Measurements from ENCODE around the gene NIT2.

The NIT2 gene

DNA sequence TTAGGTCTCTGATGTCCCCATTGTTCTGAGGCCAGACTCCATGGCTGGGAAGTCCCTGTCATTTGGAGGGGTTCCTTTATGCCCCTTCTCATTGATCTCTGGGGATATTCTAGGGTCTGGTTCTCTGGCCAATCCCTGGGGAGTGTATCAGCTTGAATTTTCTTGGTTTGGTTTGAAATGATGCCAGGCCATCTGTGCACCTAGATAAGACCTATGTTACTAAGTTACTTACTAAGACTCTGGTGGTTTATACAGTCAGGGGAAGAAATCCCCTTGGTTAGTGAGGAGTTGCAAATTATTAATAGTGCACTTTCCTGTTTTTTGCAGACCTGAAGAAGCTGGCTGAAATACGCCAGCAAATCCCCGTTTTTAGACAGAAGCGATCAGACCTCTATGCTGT is 20.3 kb downstream of the NIT2 start:
- ATAC-seq (ENCODE audit: low read depth) = no peak
- Mint-ChIP-seq H3K27me3 (no peaks in the 10 kb centered on the region), H3K9me3 (peaks cover 2% of the 10 kb centered on the region), H3K4me1 (no peaks in the 10 kb centered on the region), H3K27ac (peak overlapping the region; percentile 38), H3K4me3 (no peak overlapping the region), H3K36me3 (peaks cover 25% of the 10 kb centered on the region)
- DNase-seq (ENCODE audit: low spot score in 2 of 2) = no peak

DNA sequence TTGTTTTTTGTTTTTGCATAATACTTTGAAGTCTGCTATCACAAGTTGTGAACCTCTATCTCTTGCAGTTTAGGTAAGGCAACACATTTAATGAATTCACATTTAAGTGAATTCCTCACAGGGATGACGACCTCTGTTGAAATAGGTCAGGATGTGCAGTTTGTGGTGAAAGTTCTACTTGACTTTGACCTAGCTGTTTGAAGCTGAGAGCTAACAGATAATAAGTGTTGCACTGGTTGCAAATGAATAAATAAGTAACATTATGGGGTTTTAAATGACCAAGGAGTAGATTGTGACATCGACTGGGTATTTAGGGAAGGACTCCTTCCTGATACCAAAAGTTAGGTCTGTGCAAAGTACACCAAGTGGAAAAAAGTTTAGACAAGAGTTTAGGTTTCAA is 23.9 kb downstream of the NIT2 start:
- H3K27ac Mint-ChIP-seq = peak overlapping the region; percentile 14
- H3K4me1 Mint-ChIP-seq = no peaks in the 10 kb centered on the region
- H3K4me3 Mint-ChIP-seq = no peak overlapping the region
- peaks cover 2% of the 10 kb centered on the region for H3K9me3 Mint-ChIP-seq
- no peaks in the 10 kb centered on the region for H3K27me3 Mint-ChIP-seq
- H3K36me3 Mint-ChIP-seq = peaks cover 24% of the 10 kb centered on the region
- ATAC-seq (ENCODE audit: low read depth) = no peak
- DNase-seq (ENCODE audit: low spot score in 2 of 2) = no peak

DNA sequence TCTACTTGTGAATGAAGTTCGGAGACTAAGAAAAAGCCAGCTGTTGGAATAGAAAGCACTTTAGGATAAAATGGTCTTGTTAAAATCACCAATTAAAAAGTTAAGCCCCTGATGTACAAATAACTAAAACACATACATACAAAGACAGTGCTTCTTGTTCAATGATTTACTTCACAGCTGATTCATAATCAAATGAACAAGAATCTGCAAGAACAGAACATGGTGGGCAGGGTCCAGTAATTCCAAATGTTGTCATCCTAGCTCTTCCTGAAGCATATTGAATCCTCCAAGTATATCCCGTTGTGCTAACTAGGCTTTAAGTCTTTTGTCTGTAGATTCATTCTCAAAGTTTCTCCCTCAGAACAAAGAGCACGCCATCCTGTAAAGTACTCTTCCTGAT is 24.5 kb downstream of the NIT2 start:
- no peak for ATAC-seq (ENCODE audit: low read depth)
- H3K27me3 Mint-ChIP-seq = no peaks in the 10 kb centered on the region
- no peak overlapping the region for H3K4me3 Mint-ChIP-seq
- peaks cover 2% of the 10 kb centered on the region for H3K9me3 Mint-ChIP-seq
- no peak for DNase-seq (ENCODE audit: low spot score in 2 of 2)
- no peaks in the 10 kb centered on the region for H3K4me1 Mint-ChIP-seq
- peak overlapping the region; percentile 14 for H3K27ac Mint-ChIP-seq
- peaks cover 28% of the 10 kb centered on the region for H3K36me3 Mint-ChIP-seq

DNA sequence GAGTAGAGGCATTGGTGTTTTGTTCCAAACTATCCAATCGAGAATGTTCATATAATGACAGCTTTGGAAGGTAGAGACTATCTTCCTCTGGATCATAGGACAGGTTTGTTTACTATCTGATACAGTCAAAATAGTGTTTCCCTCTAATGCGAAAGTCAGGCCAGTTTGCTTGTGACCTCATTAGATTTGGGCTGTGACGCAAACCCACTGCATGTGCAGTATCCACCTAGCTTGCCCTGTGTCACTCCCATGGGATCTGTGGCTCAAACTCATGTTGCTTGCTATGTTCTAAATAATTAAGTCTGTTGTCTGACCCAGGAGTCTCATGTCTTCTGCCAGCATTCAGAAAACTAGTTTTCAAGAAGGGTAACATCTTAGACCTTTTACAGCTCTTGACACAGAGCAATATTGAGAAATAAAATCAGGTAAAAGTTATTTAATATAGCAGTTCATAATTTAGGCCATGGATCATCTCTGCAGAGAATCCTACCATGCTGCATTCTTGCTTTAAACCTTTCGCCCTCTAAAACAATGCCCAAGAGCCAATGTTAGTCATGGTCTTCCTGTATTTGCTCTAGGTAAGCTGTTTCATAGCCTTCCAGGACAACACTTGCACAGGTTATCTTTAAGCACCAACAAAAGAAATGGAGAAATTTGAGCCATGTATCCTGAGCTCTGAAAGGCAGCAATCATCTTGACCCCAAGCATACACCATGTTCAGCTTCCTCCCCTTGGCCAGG is 26.4 kb downstream of the NIT2 start:
- ATAC-seq (ENCODE audit: low read depth) (no peak), DNase-seq (ENCODE audit: low spot score in 2 of 2) (no peak)
- no peak overlapping the region for H3K4me3 Mint-ChIP-seq
- H3K36me3 Mint-ChIP-seq = peaks cover 34% of the 10 kb centered on the region
- peaks cover 2% of the 10 kb centered on the region for H3K9me3 Mint-ChIP-seq
- H3K27me3 Mint-ChIP-seq = no peaks in the 10 kb centered on the region
- no peak overlapping the region for H3K27ac Mint-ChIP-seq
- H3K4me1 Mint-ChIP-seq = no peaks in the 10 kb centered on the region

- Mint-ChIP-seq H3K27me3 (no peaks in the 10 kb centered on the region), H3K27ac (no peak overlapping the region), H3K4me1 (no peaks in the 10 kb centered on the region), H3K9me3 (peaks cover 2% of the 10 kb centered on the region), H3K4me3 (no peak overlapping the region), H3K36me3 (peaks cover 32% of the 10 kb centered on the region)
- DNase-seq (ENCODE audit: low spot score in 2 of 2) (no peak), ATAC-seq (ENCODE audit: low read depth) (no peak)
Measured at GRCh38 chr3:100361897-100362296, 27.3 kb downstream of the NIT2 start.

GRCh38 chr3:100364421-100364820 is 29.9 kb downstream of the NIT2 start:
- no peak overlapping the region for H3K27ac Mint-ChIP-seq
- H3K9me3 Mint-ChIP-seq = peaks cover 2% of the 10 kb centered on the region
- no peaks in the 10 kb centered on the region for H3K4me1 Mint-ChIP-seq
- ATAC-seq (ENCODE audit: low read depth) (no peak), DNase-seq (ENCODE audit: low spot score in 2 of 2) (no peak)
- H3K4me3 Mint-ChIP-seq = no peak overlapping the region
- peaks cover 33% of the 10 kb centered on the region for H3K36me3 Mint-ChIP-seq
- no peaks in the 10 kb centered on the region for H3K27me3 Mint-ChIP-seq

- H3K9me3 Mint-ChIP-seq = peaks cover 2% of the 10 kb centered on the region
- ATAC-seq (ENCODE audit: low read depth) (no peak), DNase-seq (ENCODE audit: low spot score in 2 of 2) (no peak)
- H3K4me1 Mint-ChIP-seq = no peaks in the 10 kb centered on the region
- H3K36me3 Mint-ChIP-seq = peaks cover 34% of the 10 kb centered on the region
- H3K4me3 Mint-ChIP-seq = no peak overlapping the region
- no peak overlapping the region for H3K27ac Mint-ChIP-seq
- H3K27me3 Mint-ChIP-seq = no peaks in the 10 kb centered on the region
Measured at GRCh38 chr3:100366424-100366823, 31.9 kb downstream of the NIT2 start.

GRCh38 chr3:100368441-100368840 is 33.9 kb downstream of the NIT2 start:
- no peak for DNase-seq (ENCODE audit: low spot score in 2 of 2)
- H3K27me3 Mint-ChIP-seq = no peaks in the 10 kb centered on the region
- H3K4me3 Mint-ChIP-seq = no peak overlapping the region
- no peaks in the 10 kb centered on the region for H3K9me3 Mint-ChIP-seq
- no peak for ATAC-seq (ENCODE audit: low read depth)
- H3K4me1 Mint-ChIP-seq = no peaks in the 10 kb centered on the region
- no peak overlapping the region for H3K27ac Mint-ChIP-seq
- H3K36me3 Mint-ChIP-seq = peaks cover 22% of the 10 kb centered on the region

GRCh38 chr3:100370756-100371155 is 36.2 kb downstream of the NIT2 start:
- ATAC-seq (ENCODE audit: low read depth) (no peak), DNase-seq (ENCODE audit: low spot score in 2 of 2) (no peak)
- no peak overlapping the region for H3K4me3 Mint-ChIP-seq
- no peaks in the 10 kb centered on the region for H3K4me1 Mint-ChIP-seq
- H3K27me3 Mint-ChIP-seq = no peaks in the 10 kb centered on the region
- H3K9me3 Mint-ChIP-seq = no peaks in the 10 kb centered on the region
- H3K27ac Mint-ChIP-seq = peak overlapping the region; percentile 41
- H3K36me3 Mint-ChIP-seq = peaks cover 7% of the 10 kb centered on the region

DNA sequence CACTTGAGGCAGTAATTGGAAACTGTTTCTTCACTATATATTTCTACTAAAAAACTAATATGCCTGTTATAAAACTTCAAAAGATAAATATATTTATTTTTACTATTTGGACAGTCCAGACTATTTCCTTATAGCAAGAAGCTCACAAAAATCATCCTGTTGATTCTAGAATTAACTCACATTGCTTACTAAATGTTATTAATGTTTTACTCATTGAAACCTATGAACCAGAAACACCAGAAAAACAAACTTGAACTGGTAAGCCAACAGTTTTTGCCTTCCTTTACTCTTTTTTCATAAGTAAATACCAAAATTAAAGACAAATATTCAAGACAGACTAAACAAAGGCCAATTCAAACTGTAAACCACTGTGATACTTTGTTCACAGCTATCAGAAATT is 40.0 kb downstream of the NIT2 start:
- H3K27ac Mint-ChIP-seq = no peak overlapping the region
- H3K36me3 Mint-ChIP-seq = peaks cover 10% of the 10 kb centered on the region
- no peak for ATAC-seq (ENCODE audit: low read depth)
- no peaks in the 10 kb centered on the region for H3K27me3 Mint-ChIP-seq
- no peak overlapping the region for H3K4me3 Mint-ChIP-seq
- H3K4me1 Mint-ChIP-seq = no peaks in the 10 kb centered on the region
- H3K9me3 Mint-ChIP-seq = no peaks in the 10 kb centered on the region
- DNase-seq (ENCODE audit: low spot score in 2 of 2) = no peak

- Mint-ChIP-seq H3K4me1 (no peaks in the 10 kb centered on the region), H3K27me3 (no peaks in the 10 kb centered on the region), H3K9me3 (no peaks in the 10 kb centered on the region), H3K27ac (no peak overlapping the region), H3K36me3 (peaks cover 15% of the 10 kb centered on the region), H3K4me3 (no peak overlapping the region)
- DNase-seq (ENCODE audit: low spot score in 2 of 2) (no peak), ATAC-seq (ENCODE audit: low read depth) (no peak)
Measured at GRCh38 chr3:100376301-100376700, 41.7 kb downstream of the NIT2 start.

- H3K27ac Mint-ChIP-seq = peak overlapping the region; percentile 38
- H3K9me3 Mint-ChIP-seq = peaks cover 2% of the 10 kb centered on the region
- H3K4me1 Mint-ChIP-seq = peaks cover 6% of the 10 kb centered on the region
- DNase-seq (ENCODE audit: low spot score in 2 of 2) = no peak
- H3K4me3 Mint-ChIP-seq = no peak overlapping the region
- H3K36me3 Mint-ChIP-seq = peaks cover 34% of the 10 kb centered on the region
- H3K27me3 Mint-ChIP-seq = no peaks in the 10 kb centered on the region
- ATAC-seq (ENCODE audit: low read depth) = no peak
Measured at GRCh38 chr3:100384733-100385525, 50.4 kb downstream of the NIT2 start.

DNA sequence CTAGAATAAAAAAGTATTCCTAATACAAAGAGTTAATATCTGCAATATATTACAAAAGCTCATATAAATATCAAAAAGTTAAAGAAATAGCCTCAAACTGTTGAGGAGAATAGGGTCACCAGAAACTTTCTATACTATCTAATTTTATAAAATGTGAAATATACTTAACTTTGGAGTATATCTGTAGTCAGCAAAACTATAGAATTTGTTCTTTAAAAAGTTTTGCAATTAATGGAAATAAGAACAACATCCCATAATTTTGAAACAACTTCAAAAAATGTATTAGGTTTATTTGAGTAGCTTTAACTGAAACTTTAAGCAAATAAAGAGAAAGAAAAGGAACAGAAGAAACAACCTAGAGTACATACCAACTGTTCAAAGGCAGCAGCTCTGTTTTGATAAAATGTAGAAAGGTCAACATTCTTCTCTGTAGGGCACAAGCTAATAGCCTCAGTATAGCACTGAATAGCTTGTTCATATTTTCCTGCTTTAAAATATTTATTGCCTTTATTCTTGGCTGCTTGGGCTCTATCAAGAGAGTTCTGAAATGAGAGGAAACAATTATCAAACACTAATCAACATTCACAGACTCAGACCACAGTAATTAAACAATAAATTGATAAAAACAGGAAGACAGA is 52.0 kb downstream of the NIT2 start:
- DNase-seq (ENCODE audit: low spot score in 2 of 2) = no peak
- H3K36me3 Mint-ChIP-seq = peaks cover 27% of the 10 kb centered on the region
- no peaks in the 10 kb centered on the region for H3K27me3 Mint-ChIP-seq
- no peak overlapping the region for H3K4me3 Mint-ChIP-seq
- no peak for ATAC-seq (ENCODE audit: low read depth)
- H3K4me1 Mint-ChIP-seq = peaks cover 6% of the 10 kb centered on the region
- H3K9me3 Mint-ChIP-seq = peaks cover 2% of the 10 kb centered on the region
- H3K27ac Mint-ChIP-seq = no peak overlapping the region

GRCh38 chr3:100389025-100389424 is 54.5 kb downstream of the NIT2 start:
- no peak overlapping the region for H3K4me3 Mint-ChIP-seq
- no peaks in the 10 kb centered on the region for H3K27me3 Mint-ChIP-seq
- ATAC-seq (ENCODE audit: low read depth) (no peak), DNase-seq (ENCODE audit: low spot score in 2 of 2) (no peak)
- H3K36me3 Mint-ChIP-seq = peaks cover 22% of the 10 kb centered on the region
- peaks cover 6% of the 10 kb centered on the region for H3K4me1 Mint-ChIP-seq
- peaks cover 2% of the 10 kb centered on the region for H3K9me3 Mint-ChIP-seq
- no peak overlapping the region for H3K27ac Mint-ChIP-seq

Data from memory B cell (primary cell).